Mucosa of descending colon (tissue), 3 donors: ENCODE data around the gene LMNTD2. TPM values are rescaled to one million over a fixed set of nuclear protein-coding genes. Genes with fewer than 3 reads are reported as not detected.

ENCODE experiments used
- ATAC-seq: fragments of 200-7000 bp; cut with Tn5 transposase; one replicate; pipeline ENCODE4 v1.9.1; 2020; ENCODE audit warnings: mild to moderate bottlenecking, moderate library complexity
- DNase-seq, 3 donors: peaks; one replicate each; pipeline ENCODE4 v3.0.0-alpha.2; 2020
- H3K36me3 ChIP-seq: fragments of 200-600 bp; one replicate; pipeline ENCODE4 v1.8.0; 2021; ENCODE audit warnings: low read depth, mild to moderate bottlenecking
- H3K4me1 ChIP-seq: fragments of 200-600 bp; one replicate; pipeline ENCODE4 v1.8.0; 2021; ENCODE audit warnings: low read depth, mild to moderate bottlenecking
- H3K4me3 ChIP-seq: fragments of 200-600 bp; one replicate; pipeline ENCODE4 v1.8.0; 2021; ENCODE audit warnings: mild to moderate bottlenecking
- H3K9me3 ChIP-seq: fragments of 200-600 bp; one replicate; pipeline ENCODE4 v1.8.0; 2021; ENCODE audit warnings: mild to moderate bottlenecking
- intact Hi-C, 2 donors: fragments of 100-400 bp; cut with DNase I in 1 of 2; cut with micrococcal nuclease in 1 of 2; formaldehyde crosslinking; loops; one replicate each; pipeline versions ENCODE4 v1.11.0 to v1.11.1; 2022; cut with DNase I, micrococcal nuclease
- total RNA-seq, 3 donors: library from RNA; stranded (reverse); fragmentation: NEBNext Ultra II Directional in 2 of 3; extraction: Animal tissue kit (Norgen Biotek cat#: 25700) in 2 of 3; gene quantifications; one replicate each; pipeline versions ENCODE4 v1.2.1 to v1.2.4, GENCODE V29; 2021 to 2023
- TF ChIP-seq, protein P1 (sequence below): fragments of 200-600 bp; IDR thresholded peaks from one replicate; pipeline ENCODE4 v1.8.0; 2022; ENCODE audit warnings: antibody characterized with exemption, mild to moderate bottlenecking
- donor health status: DM: no; HTN: no; CAD: no; lungs with moderate emphysema.
- donor health status: DM: no; HTN: no; CAD: no.
- donor health status: DM: no; HTN: yes; CAD: no.

LMNTD2 gene
- total RNA-seq, 3 donors from 2014 or later = 5.4 to 19.1 (median 10.7) TPM

DNA sequence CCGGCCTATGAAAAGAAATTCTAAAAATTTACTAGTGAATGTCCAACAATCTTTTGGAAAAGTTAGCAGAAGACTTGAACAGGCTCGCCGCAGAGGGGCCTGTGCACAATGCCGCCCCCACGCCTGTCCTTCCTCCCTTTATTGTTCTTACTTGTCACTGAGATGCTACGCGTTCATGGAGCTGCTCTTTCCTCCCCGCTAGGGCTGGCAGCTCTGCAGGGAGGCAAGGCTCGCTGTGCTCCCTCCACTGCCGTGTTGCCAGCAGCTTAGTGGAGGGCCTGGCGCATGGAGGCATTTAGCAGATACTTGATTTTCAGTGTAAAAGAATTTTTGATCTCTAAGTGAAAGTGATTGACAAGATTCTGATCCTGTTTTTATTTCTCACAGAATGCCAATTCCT is 30.5 kb upstream of the LMNTD2 start:
- TF ChIP-seq, protein P1, sequence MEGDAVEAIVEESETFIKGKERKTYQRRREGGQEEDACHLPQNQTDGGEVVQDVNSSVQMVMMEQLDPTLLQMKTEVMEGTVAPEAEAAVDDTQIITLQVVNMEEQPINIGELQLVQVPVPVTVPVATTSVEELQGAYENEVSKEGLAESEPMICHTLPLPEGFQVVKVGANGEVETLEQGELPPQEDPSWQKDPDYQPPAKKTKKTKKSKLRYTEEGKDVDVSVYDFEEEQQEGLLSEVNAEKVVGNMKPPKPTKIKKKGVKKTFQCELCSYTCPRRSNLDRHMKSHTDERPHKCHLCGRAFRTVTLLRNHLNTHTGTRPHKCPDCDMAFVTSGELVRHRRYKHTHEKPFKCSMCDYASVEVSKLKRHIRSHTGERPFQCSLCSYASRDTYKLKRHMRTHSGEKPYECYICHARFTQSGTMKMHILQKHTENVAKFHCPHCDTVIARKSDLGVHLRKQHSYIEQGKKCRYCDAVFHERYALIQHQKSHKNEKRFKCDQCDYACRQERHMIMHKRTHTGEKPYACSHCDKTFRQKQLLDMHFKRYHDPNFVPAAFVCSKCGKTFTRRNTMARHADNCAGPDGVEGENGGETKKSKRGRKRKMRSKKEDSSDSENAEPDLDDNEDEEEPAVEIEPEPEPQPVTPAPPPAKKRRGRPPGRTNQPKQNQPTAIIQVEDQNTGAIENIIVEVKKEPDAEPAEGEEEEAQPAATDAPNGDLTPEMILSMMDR = no peak
- Histone ChIP-seq H3K36me3 (peaks cover 5% of the 10 kb centered on the region), H3K4me3 (no peak overlapping the region), H3K9me3 (no peaks in the 10 kb centered on the region), H3K4me1 (no peaks in the 10 kb centered on the region)
- intact Hi-C loops = no loop called here
- DNase-seq (no peak), ATAC-seq (no peak)

GRCh38 chr11:589798-590197 is 29.3 kb upstream of the LMNTD2 start:
- ATAC-seq (no peak), DNase-seq (peak in 1 of 3 donors; percentile 19)
- intact Hi-C loops = no loop called here
- TF ChIP-seq, protein P1 = no peak
- no peaks in the 10 kb centered on the region for H3K4me1 ChIP-seq
- H3K36me3 ChIP-seq = peaks cover 5% of the 10 kb centered on the region
- no peak overlapping the region for H3K4me3 ChIP-seq
- no peaks in the 10 kb centered on the region for H3K9me3 ChIP-seq

- TF ChIP-seq, protein P1 = no peak
- H3K4me1 ChIP-seq = no peaks in the 10 kb centered on the region
- no peaks in the 10 kb centered on the region for H3K9me3 ChIP-seq
- H3K4me3 ChIP-seq = no peak overlapping the region
- H3K36me3 ChIP-seq = peaks cover 6% of the 10 kb centered on the region
- intact Hi-C loops = no loop called here
- ATAC-seq (peak; percentile 68), DNase-seq (peak in 1 of 3 donors; percentile 17)
These were observed 27.4 kb upstream of the LMNTD2 start for GRCh38 chr11:587978-588380.

- TF ChIP-seq, protein P1 = no peak
- intact Hi-C loops = no loop called here
- H3K36me3 ChIP-seq = peaks cover 4% of the 10 kb centered on the region
- H3K4me1 ChIP-seq = no peaks in the 10 kb centered on the region
- no peak overlapping the region for H3K4me3 ChIP-seq
- peak; percentile 9 for ATAC-seq
- no peak for DNase-seq
- no peaks in the 10 kb centered on the region for H3K9me3 ChIP-seq
These were observed 27.0 kb upstream of the LMNTD2 start for GRCh38 chr11:587546-587945.

- H3K4me1 ChIP-seq = no peaks in the 10 kb centered on the region
- H3K4me3 ChIP-seq = no peak overlapping the region
- ATAC-seq (no peak), DNase-seq (peak in 1 of 3 donors; percentile 21)
- H3K36me3 ChIP-seq = peaks cover 4% of the 10 kb centered on the region
- no peaks in the 10 kb centered on the region for H3K9me3 ChIP-seq
- intact Hi-C loops = no loop called here
- TF ChIP-seq, protein P1 = no peak
These were observed 26.1 kb upstream of the LMNTD2 start for GRCh38 chr11:586376-587316.
